SK-N-SH (cell line): ENCODE data around the gene CD302. TPM values are rescaled to one million over a fixed set of nuclear protein-coding genes. Genes with fewer than 3 reads are reported as not detected.

Experiments
- CTCF ChIA-PET: fragments of 300-600, 350-600 bp; formaldehyde crosslinking; extraction: SDS; loops from one replicate; lab custom pipeline; 2021; lab: Yijun Ruan, JAX
- POLR2A ChIA-PET: fragments of 350-600 bp; sonication (Branson Sonifier 250); formaldehyde crosslinking; extraction: SDS; loops from one replicate; lab custom pipeline; 2020; ENCODE audit warnings: antibody characterized with exemption, inconsistent platforms; lab: Yijun Ruan, JAX
- DNase-seq: peaks from one replicate; pipeline ENCODE4 v3.0.0; 2012
- H2AFZ ChIP-seq: fragments of 200-600 bp; sonication (generic); 2 replicates; pipeline ENCODE4 v1.8.1; 2016; ENCODE audit warnings: antibody characterized with exemption, mild to moderate bottlenecking, low read depth
- H3F3A ChIP-seq: fragments of 200-600 bp; sonication (generic); replicated peaks from 2 replicates; pipeline ENCODE3; 2016; ENCODE audit warnings: antibody characterized with exemption, mild to moderate bottlenecking; ENCODE audit not compliant: insufficient read depth
- H3K27ac ChIP-seq, 2 experiments: fragments of 200-500 bp in 1 of 2; fragments of 200-600 bp in 1 of 2; sonication (Bioruptor generic) in 1 of 2; sonication (generic), shearing (Covaris generic) in 1 of 2; 2 replicates each; pipeline versions ENCODE4 v1.5.1 to v1.6.1; 2014 to 2016; ENCODE audit warnings: low read depth in 2 of 2, inconsistent platforms in 1 of 2, low read length in 1 of 2, mild to moderate bottlenecking in 1 of 2, mixed read lengths in 1 of 2
- H3K27me3 ChIP-seq: fragments of 200-600 bp; sonication (generic), shearing (Covaris generic); 2 replicates; pipeline ENCODE4 v1.6.1; 2016; ENCODE audit warnings: mixed run types; ENCODE audit not compliant: insufficient read depth
- H3K36me3 ChIP-seq, 2 experiments: fragments of 200-500 bp in 1 of 2; fragments of 200-600 bp in 1 of 2; sonication (Bioruptor generic) in 1 of 2; sonication (generic) in 1 of 2; replicated peaks in 1 of 2; 2 replicates each; pipeline versions ENCODE3 to v1.5.1; 2014 to 2016; ENCODE audit warnings: low read length in 1 of 2, mild to moderate bottlenecking in 1 of 2; ENCODE audit not compliant: insufficient read depth in 2 of 2, control insufficient read depth in 1 of 2
- H3K4me1 ChIP-seq, 2 experiments: fragments of 200-500 bp in 1 of 2; fragments of 200-600 bp in 1 of 2; sonication (Bioruptor generic) in 1 of 2; sonication (generic), shearing (Covaris generic) in 1 of 2; 2 replicates each; pipeline versions ENCODE4 v1.5.1 to v1.6.1; 2014 to 2016; ENCODE audit warnings: low read depth in 1 of 2, low read length in 1 of 2, mixed run types in 1 of 2; ENCODE audit not compliant: insufficient read depth in 2 of 2, control insufficient read depth in 1 of 2
- H3K4me2 ChIP-seq: fragments of 200-600 bp; sonication (generic), shearing (Covaris generic); 2 replicates; pipeline ENCODE4 v1.6.1; 2017; ENCODE audit warnings: mixed run types
- H3K4me3 ChIP-seq, 2 experiments: fragments of 200-500 bp in 1 of 2; fragments of 200-600 bp in 1 of 2; sonication (Bioruptor generic) in 1 of 2; sonication (generic), shearing (Covaris generic) in 1 of 2; 2 replicates each; pipeline versions ENCODE4 v1.5.1 to v1.8.1; 2014 to 2016; ENCODE audit warnings: low read depth in 2 of 2, inconsistent platforms in 1 of 2, low read length in 1 of 2, mild to moderate bottlenecking in 1 of 2, mixed read lengths in 1 of 2, moderate library complexity in 1 of 2
- H3K79me2 ChIP-seq: fragments of 200-600 bp; sonication (generic); 2 replicates; pipeline ENCODE4 v1.8.1; 2017; ENCODE audit warnings: mild to moderate bottlenecking; ENCODE audit not compliant: insufficient read depth
- H3K9ac ChIP-seq: fragments of 200-600 bp; sonication (generic); 2 replicates; pipeline ENCODE4 v1.6.1; 2017; ENCODE audit warnings: mixed run types
- H3K9me2 ChIP-seq: fragments of 200-600 bp; sonication (generic); 2 replicates; pipeline ENCODE4 v1.6.1; 2017; ENCODE audit warnings: mixed run types
- H3K9me3 ChIP-seq: fragments of 200-600 bp; sonication (generic); 2 replicates; pipeline ENCODE4 v1.6.1; 2017; ENCODE audit warnings: mixed run types, mild to moderate bottlenecking, moderate library complexity
- H4K20me1 ChIP-seq: fragments of 200-600 bp; sonication (generic); 2 replicates; pipeline ENCODE4 v1.6.1; 2017; ENCODE audit warnings: mild to moderate bottlenecking, mixed run types; ENCODE audit not compliant: insufficient read depth
- EP300 ChIP-seq, 2 experiments: IDR thresholded peaks; 2 replicates each; pipeline versions ENCODE4 v1.4.0 to v1.6.1; 2012; ENCODE audit warnings: borderline replicate concordance in 1 of 2, low read depth in 1 of 2, low read length in 1 of 2
- FOXM1 ChIP-seq: IDR thresholded peaks from 2 replicates; pipeline ENCODE4 v1.4.0; 2012; ENCODE audit warnings: low read depth, mild to moderate bottlenecking
- GATA2 ChIP-seq: sonication (generic); formaldehyde crosslinking; IDR thresholded peaks from 2 replicates; pipeline ENCODE4 v1.5.0; 2020; ENCODE audit warnings: mild to moderate bottlenecking, missing genetic modification reagents
- JUND ChIP-seq: IDR thresholded peaks from 2 replicates; pipeline ENCODE4 v1.4.0; 2012
- MEF2A ChIP-seq: IDR thresholded peaks from 2 replicates; pipeline ENCODE4 v1.4.0; 2012; ENCODE audit warnings: low read depth, borderline replicate concordance
- PBX3 ChIP-seq: IDR thresholded peaks from 2 replicates; pipeline ENCODE4; 2012
- POLR2AphosphoS5 ChIP-seq: IDR thresholded peaks from 2 replicates; pipeline ENCODE4 v1.6.1; 2012; ENCODE audit warnings: low read depth, low read length
- RFX5 ChIP-seq: IDR thresholded peaks from 2 replicates; pipeline ENCODE4 v1.6.1; 2012; ENCODE audit warnings: mild to moderate bottlenecking, improper control_type of control experiment, low read length
- RXRA ChIP-seq: IDR thresholded peaks from 2 replicates; pipeline ENCODE4 v1.4.0; 2012; ENCODE audit warnings: low read depth, mild to moderate bottlenecking, borderline replicate concordance
- SIN3A ChIP-seq: IDR thresholded peaks from 2 replicates; pipeline ENCODE4 v1.6.1; 2012; ENCODE audit warnings: low read depth, mild to moderate bottlenecking, low read length, moderate library complexity, borderline replicate concordance
- TAF1 ChIP-seq: IDR thresholded peaks from 2 replicates; pipeline ENCODE4 v1.6.1; 2012; ENCODE audit warnings: low read depth, mild to moderate bottlenecking, low read length, moderate library complexity, borderline replicate concordance
- TCF12 ChIP-seq: IDR thresholded peaks from 2 replicates; pipeline ENCODE4 v1.4.0; 2012
- USF1 ChIP-seq: IDR thresholded peaks from 2 replicates; pipeline ENCODE4 v1.4.0; 2012; ENCODE audit warnings: low read depth, borderline replicate concordance
- ZBTB33 ChIP-seq: IDR thresholded peaks from 2 replicates; pipeline ENCODE4 v1.4.0; 2012; ENCODE audit warnings: low read depth, borderline replicate concordance
- polyA plus RNA-seq, 3 experiments: library from polyadenylated mRNA; depleted of rRNA; stranded (reverse); fragments of >200 nt; gene quantifications; 2 replicates each; pipeline ENCODE4 v1.2.3, GENCODE V29; 2012
- TF ChIP-seq, protein P1 (sequence below): fragments of 150-350 bp; IDR thresholded peaks from 2 replicates; pipeline ENCODE4 v1.6.1; 2016; ENCODE audit warnings: mild to moderate bottlenecking, low read depth, low read length
- TF ChIP-seq, protein P2 (sequence below): fragments of 200-600 bp; sonication (generic); IDR thresholded peaks from 2 replicates; pipeline ENCODE4 v1.6.1; 2017; ENCODE audit warnings: antibody characterized with exemption, mild to moderate bottlenecking, moderate library complexity

The CD302 gene
- polyA plus RNA-seq, 1 of the 3 experiments (the other 2 are of a cell fraction), result 4.4 TPM

DNA sequence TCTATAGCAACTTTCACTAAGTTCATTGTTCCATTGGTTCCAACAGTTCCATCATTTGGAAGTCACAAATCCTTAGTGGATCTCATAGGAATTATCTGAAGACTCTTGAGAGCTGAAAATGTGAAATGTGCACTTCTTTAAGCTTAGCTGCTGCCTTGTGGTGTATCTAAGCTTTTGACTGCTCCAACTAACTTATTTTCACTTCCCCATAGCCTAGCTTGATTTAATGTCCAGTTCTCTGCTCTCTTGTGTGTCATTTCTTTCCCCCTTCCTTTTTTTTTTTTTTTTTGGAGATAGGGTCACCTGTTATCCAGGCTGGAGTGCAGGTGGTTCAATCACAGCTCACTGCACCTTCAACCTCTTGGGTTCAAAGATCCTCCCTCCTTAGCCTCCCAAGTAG is 34.9 kb upstream of the CD302 start:
- Histone ChIP-seq H3K9me2 (no peaks in the 10 kb centered on the region), H3K4me2 (no peak overlapping the region), H3F3A (no peaks in the 10 kb centered on the region), H3K27me3 (no peaks in the 10 kb centered on the region; the same call in 1 of the 2 replicates), H3K27ac (no peak overlapping the region), H3K9me3 (no peaks in the 10 kb centered on the region), H3K9ac (no peak overlapping the region), H3K4me1 (no peaks in the 10 kb centered on the region), H3K36me3 (no peaks in the 10 kb centered on the region), H2AFZ (no peak overlapping the region), H3K4me3 (no peak overlapping the region), H3K79me2 (no peaks in the 10 kb centered on the region), H4K20me1 (no peaks in the 10 kb centered on the region)
- TF ChIP-seq RFX5 (no peak), USF1 (no peak), GATA2 (CRISPR knock-in tag) (no peak), MEF2A (no peak), FOXM1 (no peak), TAF1 (no peak), TCF12 (no peak), RXRA (no peak), PBX3 (no peak), POLR2AphosphoS5 (no peak), EP300 (IDR thresholded peaks at IDR 0.05; ENCODE audit: borderline replicate concordance in 1 of 2, low read depth in 1 of 2, low read length in 1 of 2) (no peak), JUND (no peak), SIN3A (no peak), ZBTB33 (no peak)
- TF ChIP-seq, protein P1, sequence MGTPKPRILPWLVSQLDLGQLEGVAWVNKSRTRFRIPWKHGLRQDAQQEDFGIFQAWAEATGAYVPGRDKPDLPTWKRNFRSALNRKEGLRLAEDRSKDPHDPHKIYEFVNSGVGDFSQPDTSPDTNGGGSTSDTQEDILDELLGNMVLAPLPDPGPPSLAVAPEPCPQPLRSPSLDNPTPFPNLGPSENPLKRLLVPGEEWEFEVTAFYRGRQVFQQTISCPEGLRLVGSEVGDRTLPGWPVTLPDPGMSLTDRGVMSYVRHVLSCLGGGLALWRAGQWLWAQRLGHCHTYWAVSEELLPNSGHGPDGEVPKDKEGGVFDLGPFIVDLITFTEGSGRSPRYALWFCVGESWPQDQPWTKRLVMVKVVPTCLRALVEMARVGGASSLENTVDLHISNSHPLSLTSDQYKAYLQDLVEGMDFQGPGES, result no peak
- TF ChIP-seq, protein P2, sequence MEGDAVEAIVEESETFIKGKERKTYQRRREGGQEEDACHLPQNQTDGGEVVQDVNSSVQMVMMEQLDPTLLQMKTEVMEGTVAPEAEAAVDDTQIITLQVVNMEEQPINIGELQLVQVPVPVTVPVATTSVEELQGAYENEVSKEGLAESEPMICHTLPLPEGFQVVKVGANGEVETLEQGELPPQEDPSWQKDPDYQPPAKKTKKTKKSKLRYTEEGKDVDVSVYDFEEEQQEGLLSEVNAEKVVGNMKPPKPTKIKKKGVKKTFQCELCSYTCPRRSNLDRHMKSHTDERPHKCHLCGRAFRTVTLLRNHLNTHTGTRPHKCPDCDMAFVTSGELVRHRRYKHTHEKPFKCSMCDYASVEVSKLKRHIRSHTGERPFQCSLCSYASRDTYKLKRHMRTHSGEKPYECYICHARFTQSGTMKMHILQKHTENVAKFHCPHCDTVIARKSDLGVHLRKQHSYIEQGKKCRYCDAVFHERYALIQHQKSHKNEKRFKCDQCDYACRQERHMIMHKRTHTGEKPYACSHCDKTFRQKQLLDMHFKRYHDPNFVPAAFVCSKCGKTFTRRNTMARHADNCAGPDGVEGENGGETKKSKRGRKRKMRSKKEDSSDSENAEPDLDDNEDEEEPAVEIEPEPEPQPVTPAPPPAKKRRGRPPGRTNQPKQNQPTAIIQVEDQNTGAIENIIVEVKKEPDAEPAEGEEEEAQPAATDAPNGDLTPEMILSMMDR, result no peak
- no peak for DNase-seq
- ChIA-PET CTCF (interaction anchor here (0.9 kb wide), 1 partner anchor 107 kb away, joined by 5 read pairs; no protein-coding TSS in a partner anchor), POLR2A (no interaction called here)
